ENCODE measurements around the gene MINDY4. TPM values are rescaled to one million over a fixed set of nuclear protein-coding genes. Genes with fewer than 3 reads are reported as not detected.

MINDY4 gene
- total RNA-seq, 2 donors from 2014 or later = 3.2 to 3.8 TPM

- DNase-seq (no peak), ATAC-seq (no peak)
- intact Hi-C loops (cut with DNase I, micrococcal nuclease) = no loop called here
Observed at GRCh38 chr7:30861612-30862011, 90.4 kb downstream of the MINDY4 start.

- intact Hi-C loops (cut with DNase I, micrococcal nuclease) = no loop called here
- no peak for DNase-seq
- ATAC-seq = no peak
Observed at GRCh38 chr7:30862995-30863705, 91.9 kb downstream of the MINDY4 start.

- no peak for ATAC-seq
- intact Hi-C loops (cut with DNase I, micrococcal nuclease) = no loop called here
- DNase-seq = no peak
Observed at GRCh38 chr7:30863706-30864035, 92.5 kb downstream of the MINDY4 start.

GRCh38 chr7:30864101-30864500 lies 92.9 kb downstream of the MINDY4 start:
- intact Hi-C loops (cut with DNase I, micrococcal nuclease) = no loop called here
- ATAC-seq (no peak), DNase-seq (no peak)

- ATAC-seq = peak; percentile 79
- intact Hi-C loops (cut with DNase I, micrococcal nuclease) = no loop called here
- DNase-seq = no peak
Observed at GRCh38 chr7:30865076-30865475, 93.9 kb downstream of the MINDY4 start.

- intact Hi-C loops (cut with DNase I, micrococcal nuclease) = no loop called here
Observed at GRCh38 chr7:30865821-30866220, 94.6 kb downstream of the MINDY4 start.

GRCh38 chr7:30866939-30867338 lies 95.7 kb downstream of the MINDY4 start:
- ATAC-seq = no peak
- intact Hi-C loops (cut with DNase I, micrococcal nuclease) = no loop called here
- DNase-seq = no peak

More at GRCh38 chr7:30865821-30866220, 94.6 kb downstream of the MINDY4 start:
- DNase-seq (no peak), ATAC-seq (no peak)

GRCh38 chr7:30867483-30867882 lies 96.3 kb downstream of the MINDY4 start:
- ATAC-seq = no peak
- intact Hi-C loops (cut with DNase I, micrococcal nuclease) = no loop called here
- DNase-seq = no peak

- ATAC-seq (no peak), DNase-seq (no peak)
- intact Hi-C loops (cut with DNase I, micrococcal nuclease) = no loop called here
Observed at GRCh38 chr7:30869794-30870611, 98.8 kb downstream of the MINDY4 start.

GRCh38 chr7:30870821-30871518 lies 99.8 kb downstream of the MINDY4 start:
- DNase-seq = no peak

GRCh38 chr7:30871655-30872054 lies 100.4 kb downstream of the MINDY4 start:
- no peak for DNase-seq
- intact Hi-C loops (cut with DNase I, micrococcal nuclease) = no loop called here
- ATAC-seq = no peak

More at GRCh38 chr7:30870821-30871518, 99.8 kb downstream of the MINDY4 start:
- intact Hi-C loops (cut with DNase I, micrococcal nuclease) = no loop called here
- ATAC-seq = no peak

GRCh38 chr7:30873207-30873606 lies 102.0 kb downstream of the MINDY4 start:
- intact Hi-C loops (cut with DNase I, micrococcal nuclease) = no loop called here
- DNase-seq (no peak), ATAC-seq (no peak)

- intact Hi-C loops (cut with DNase I, micrococcal nuclease) = no loop called here
- DNase-seq = no peak
- no peak for ATAC-seq
Observed at GRCh38 chr7:30873656-30874055, 102.4 kb downstream of the MINDY4 start.

- no peak for DNase-seq
- ATAC-seq = no peak
- intact Hi-C loops (cut with DNase I, micrococcal nuclease) = no loop called here
Observed at GRCh38 chr7:30874656-30875302, 103.6 kb downstream of the MINDY4 start.

- intact Hi-C loops (cut with DNase I, micrococcal nuclease) = no loop called here
- ATAC-seq (no peak), DNase-seq (no peak)
Observed at GRCh38 chr7:30877015-30877769, 106.0 kb downstream of the MINDY4 start.

GRCh38 chr7:30877993-30878392 lies 106.8 kb downstream of the MINDY4 start:
- intact Hi-C loops (cut with DNase I, micrococcal nuclease) = no loop called here
- no peak for ATAC-seq
- no peak for DNase-seq

GRCh38 chr7:30879139-30880124 lies 108.2 kb downstream of the MINDY4 start:
- ATAC-seq (no peak), DNase-seq (no peak)

More at GRCh38 chr7:30879139-30880124, 108.2 kb downstream of the MINDY4 start:
- intact Hi-C loops (cut with DNase I, micrococcal nuclease) = no loop called here

Data from left colon (tissue), 2 donors.